Measurements from ENCODE around the gene DYSF.

The DYSF gene

DNA sequence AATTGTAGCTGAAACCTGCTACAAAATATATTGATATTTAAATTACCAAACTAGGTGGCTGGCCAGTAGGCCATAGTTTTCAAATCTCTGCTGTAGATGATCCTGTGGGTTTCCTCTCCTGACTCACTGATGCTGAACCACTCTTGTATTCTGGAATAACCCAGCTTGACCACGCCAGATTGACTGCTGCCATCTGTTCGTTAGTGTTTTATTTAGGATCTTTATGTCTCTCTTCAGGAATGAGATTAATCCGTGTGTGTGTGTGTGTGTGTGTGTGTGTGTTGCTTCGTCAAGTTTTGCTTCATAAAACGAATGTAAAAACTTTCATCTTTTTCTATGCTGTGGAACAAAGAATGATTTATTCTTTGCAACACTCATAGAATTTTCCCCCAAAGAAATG, 187.1 kb downstream of the DYSF start:
- Histone ChIP-seq H3K9me3 (ENCODE audit: control insufficient read depth, insufficient read depth, low read depth, low read length) (no peaks in the 10 kb centered on the region), H3K36me3 (ENCODE audit: control insufficient read depth in 2 of 2, insufficient read depth in 1 of 2, low read length in 2 of 2) (no peaks in the 10 kb centered on the region), H3K4me1 (ENCODE audit: control insufficient read depth, insufficient read depth, low read length) (no peaks in the 10 kb centered on the region), H3K4me3 (ENCODE audit: low read depth, low read length) (no peak overlapping the region), H3K27ac (ENCODE audit: extremely low read depth, low read depth, low read length) (no peak overlapping the region)
- ChIA-PET CTCF (interaction anchor here (0.6 kb wide), 1 partner anchor 90 kb away, joined by 3 read pairs; no protein-coding TSS in a partner anchor), POLR2A (no interaction called here)
- TF ChIP-seq ZNF747 (tag by site-specific recombination; IDR thresholded peaks at IDR 0.05) (no peak), ZNF114 (tag by site-specific recombination; IDR thresholded peaks at IDR 0.05) (no peak), BCL11A (tag by site-specific recombination; IDR thresholded peaks at IDR 0.05; ENCODE audit: low read depth) (no peak), ZNF843 (tag by site-specific recombination; IDR thresholded peaks at IDR 0.05) (no peak), ZSCAN30 (tag by site-specific recombination; IDR thresholded peaks at IDR 0.05) (no peak), MEIS1 (CRISPR knock-in tag; IDR thresholded peaks at IDR 0.05; ENCODE audit: borderline replicate concordance) (no peak), ZNF48 (tag by site-specific recombination; IDR thresholded peaks at IDR 0.05) (no peak), ZNF394 (tag by site-specific recombination; IDR thresholded peaks at IDR 0.05; ENCODE audit: borderline replicate concordance) (no peak), ZNF223 (tag by site-specific recombination; IDR thresholded peaks at IDR 0.05) (no peak), KLF9 (tag by site-specific recombination; IDR thresholded peaks at IDR 0.05; ENCODE audit: low read depth) (no peak), ZNF791 (tag by site-specific recombination; IDR thresholded peaks at IDR 0.05) (no peak), ZNF558 (tag by site-specific recombination; IDR thresholded peaks at IDR 0.05) (no peak), ZNF324 (tag by site-specific recombination; IDR thresholded peaks at IDR 0.05) (no peak), ZFP3 (tag by site-specific recombination; IDR thresholded peaks at IDR 0.05; ENCODE audit: low read depth) (no peak), ZNF585B (tag by site-specific recombination; IDR thresholded peaks at IDR 0.05) (no peak), ZBTB8A (tag by site-specific recombination; IDR thresholded peaks at IDR 0.05) (no peak), IKZF3 (tag by site-specific recombination; IDR thresholded peaks at IDR 0.05) (no peak), ZNF239 (tag by site-specific recombination; IDR thresholded peaks at IDR 0.05) (no peak)
- TF ChIP-seq, protein P1, sequence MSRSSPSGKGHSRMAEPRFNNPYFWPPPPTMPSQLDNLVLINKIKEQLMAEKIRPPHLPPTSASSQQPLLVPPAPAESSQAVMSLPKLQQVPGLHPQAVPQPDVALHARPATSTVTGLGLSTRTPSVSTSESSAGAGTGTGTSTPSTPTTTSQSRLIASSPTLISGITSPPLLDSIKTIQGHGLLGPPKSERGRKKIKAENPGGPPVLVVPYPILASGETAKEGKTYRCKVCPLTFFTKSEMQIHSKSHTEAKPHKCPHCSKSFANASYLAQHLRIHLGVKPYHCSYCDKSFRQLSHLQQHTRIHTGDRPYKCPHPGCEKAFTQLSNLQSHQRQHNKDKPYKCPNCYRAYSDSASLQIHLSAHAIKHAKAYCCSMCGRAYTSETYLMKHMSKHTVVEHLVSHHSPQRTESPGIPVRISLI (tag by site-specific recombination; IDR thresholded peaks at IDR 0.05) = no peak
- TF ChIP-seq, protein P2, sequence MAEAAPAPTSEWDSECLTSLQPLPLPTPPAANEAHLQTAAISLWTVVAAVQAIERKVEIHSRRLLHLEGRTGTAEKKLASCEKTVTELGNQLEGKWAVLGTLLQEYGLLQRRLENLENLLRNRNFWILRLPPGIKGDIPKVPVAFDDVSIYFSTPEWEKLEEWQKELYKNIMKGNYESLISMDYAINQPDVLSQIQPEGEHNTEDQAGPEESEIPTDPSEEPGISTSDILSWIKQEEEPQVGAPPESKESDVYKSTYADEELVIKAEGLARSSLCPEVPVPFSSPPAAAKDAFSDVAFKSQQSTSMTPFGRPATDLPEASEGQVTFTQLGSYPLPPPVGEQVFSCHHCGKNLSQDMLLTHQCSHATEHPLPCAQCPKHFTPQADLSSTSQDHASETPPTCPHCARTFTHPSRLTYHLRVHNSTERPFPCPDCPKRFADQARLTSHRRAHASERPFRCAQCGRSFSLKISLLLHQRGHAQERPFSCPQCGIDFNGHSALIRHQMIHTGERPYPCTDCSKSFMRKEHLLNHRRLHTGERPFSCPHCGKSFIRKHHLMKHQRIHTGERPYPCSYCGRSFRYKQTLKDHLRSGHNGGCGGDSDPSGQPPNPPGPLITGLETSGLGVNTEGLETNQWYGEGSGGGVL (tag by site-specific recombination; IDR thresholded peaks at IDR 0.05) = no peak

- no peaks in the 10 kb centered on the region for H3K9me3 ChIP-seq (ENCODE audit: control insufficient read depth, insufficient read depth, low read depth, low read length)
- H3K4me3 ChIP-seq (ENCODE audit: low read depth, low read length) = no peak overlapping the region
- CTCF ChIA-PET = interaction anchor here (0.5 kb wide), 1 partner anchor 506 kb away, joined by 3 read pairs; no protein-coding TSS in a partner anchor
- no peak for TF ChIP-seq ZFP3 (tag by site-specific recombination; IDR thresholded peaks at IDR 0.05; ENCODE audit: low read depth)
- no peak for TF ChIP-seq ZSCAN30 (tag by site-specific recombination; IDR thresholded peaks at IDR 0.05)
- TF ChIP-seq ZNF138 (tag by site-specific recombination; IDR thresholded peaks at IDR 0.05; ENCODE audit: borderline replicate concordance) = no peak
- TF ChIP-seq, protein P3, sequence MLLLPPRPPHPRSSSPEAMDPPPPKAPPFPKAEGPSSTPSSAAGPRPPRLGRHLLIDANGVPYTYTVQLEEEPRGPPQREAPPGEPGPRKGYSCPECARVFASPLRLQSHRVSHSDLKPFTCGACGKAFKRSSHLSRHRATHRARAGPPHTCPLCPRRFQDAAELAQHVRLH (tag by site-specific recombination; IDR thresholded peaks at IDR 0.05) = no peak
- no peak for TF ChIP-seq ZNF843 (tag by site-specific recombination; IDR thresholded peaks at IDR 0.05)
- TF ChIP-seq MZF1 (tag by site-specific recombination; IDR thresholded peaks at IDR 0.05; ENCODE audit: borderline replicate concordance) = no peak
- POLR2A ChIA-PET = no interaction called here
- H3K4me1 ChIP-seq (ENCODE audit: control insufficient read depth, insufficient read depth, low read length) = no peaks in the 10 kb centered on the region
- no peaks in the 10 kb centered on the region for H3K36me3 ChIP-seq (ENCODE audit: control insufficient read depth in 2 of 2, insufficient read depth in 1 of 2, low read length in 2 of 2)
- no peak overlapping the region for H3K27ac ChIP-seq (ENCODE audit: extremely low read depth, low read depth, low read length)
Measured at GRCh38 chr2:71643674-71644357, 190.5 kb downstream of the DYSF start.

Data from HEK293 (cell line).